OCI-LY1 (cell line): ENCODE data around the gene ZFYVE9.

Experiments
- EZH2 ChIP-seq: fragments of 200-600 bp; sonication (generic), shearing (Covaris generic); IDR thresholded peaks from 2 replicates; pipeline ENCODE4 v1.8.0; 2017; ENCODE audit warnings: borderline replicate concordance, mixed run types, mild to moderate bottlenecking, antibody characterized with exemption, low read length, moderate library complexity, mixed read lengths
- TF ChIP-seq, protein P1 (sequence below): fragments of 200-600 bp; sonication (generic), shearing (Covaris generic); IDR thresholded peaks from 2 replicates; pipeline ENCODE4 v1.5.1; 2017; ENCODE audit warnings: mild to moderate bottlenecking, antibody characterized with exemption, low read length, moderate library complexity, mixed read lengths

DNA sequence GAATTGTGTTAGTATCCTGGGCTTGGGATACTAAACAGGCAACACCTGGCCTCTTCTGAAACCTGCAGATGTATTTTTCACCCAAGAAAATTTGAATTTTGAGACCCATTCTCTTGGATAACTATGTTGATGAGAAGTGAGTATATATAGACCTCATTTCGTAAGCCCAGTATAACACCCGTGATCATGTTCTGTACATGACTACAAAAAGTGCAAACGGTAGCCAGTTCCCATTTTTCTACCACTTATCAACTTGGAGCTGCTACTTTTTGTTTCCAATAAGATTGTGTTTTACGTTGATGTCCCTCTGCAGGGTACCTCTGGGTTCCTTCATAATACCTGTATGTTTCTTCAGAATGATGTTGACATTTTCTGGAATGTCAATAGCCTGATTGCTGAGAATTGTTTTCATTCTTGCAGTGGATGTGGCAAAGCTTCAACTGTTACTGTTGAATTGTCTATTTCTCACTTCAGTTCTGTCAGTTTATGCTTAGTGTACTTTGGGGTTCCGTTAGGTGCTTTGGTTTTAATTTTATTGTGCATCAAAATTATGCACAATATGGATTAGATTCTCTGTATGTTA, 48.1 kb downstream of the ZFYVE9 start:
- TF ChIP-seq, protein P1, sequence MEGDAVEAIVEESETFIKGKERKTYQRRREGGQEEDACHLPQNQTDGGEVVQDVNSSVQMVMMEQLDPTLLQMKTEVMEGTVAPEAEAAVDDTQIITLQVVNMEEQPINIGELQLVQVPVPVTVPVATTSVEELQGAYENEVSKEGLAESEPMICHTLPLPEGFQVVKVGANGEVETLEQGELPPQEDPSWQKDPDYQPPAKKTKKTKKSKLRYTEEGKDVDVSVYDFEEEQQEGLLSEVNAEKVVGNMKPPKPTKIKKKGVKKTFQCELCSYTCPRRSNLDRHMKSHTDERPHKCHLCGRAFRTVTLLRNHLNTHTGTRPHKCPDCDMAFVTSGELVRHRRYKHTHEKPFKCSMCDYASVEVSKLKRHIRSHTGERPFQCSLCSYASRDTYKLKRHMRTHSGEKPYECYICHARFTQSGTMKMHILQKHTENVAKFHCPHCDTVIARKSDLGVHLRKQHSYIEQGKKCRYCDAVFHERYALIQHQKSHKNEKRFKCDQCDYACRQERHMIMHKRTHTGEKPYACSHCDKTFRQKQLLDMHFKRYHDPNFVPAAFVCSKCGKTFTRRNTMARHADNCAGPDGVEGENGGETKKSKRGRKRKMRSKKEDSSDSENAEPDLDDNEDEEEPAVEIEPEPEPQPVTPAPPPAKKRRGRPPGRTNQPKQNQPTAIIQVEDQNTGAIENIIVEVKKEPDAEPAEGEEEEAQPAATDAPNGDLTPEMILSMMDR, result no peak
- no peak for TF ChIP-seq EZH2
